Activated CD8-positive, alpha-beta T cell treated with anti-CD3 and anti-CD28 coated beads, Interleukin-2, amount 10 ng/mL, durations not matched to agents 7 days and 5 days (primary cell): ENCODE results near the gene ZBED5. TPM values are rescaled to one million over a fixed set of nuclear protein-coding genes. Genes with fewer than 3 reads are reported as not detected.
A peak's percentile ranks its signal among the peaks of the same experiment; 100 is the strongest.

ENCODE experiments used
- ATAC-seq: fragments of 150-1000 bp; cut with Tn5 transposase; one replicate; pipeline ENCODE4 v1.10.0; 2021; ENCODE audit warnings: moderate library complexity
- CTCF ChIA-PET: fragments of 350-600 bp; sonication (Branson Sonifier 250); formaldehyde crosslinking; loops from one replicate; lab custom pipeline; 2021; ENCODE audit warnings: antibody characterized with exemption; lab: Charles Lee
- POLR2A ChIA-PET: fragments of 350-600 bp; sonication (Branson Sonifier 250); formaldehyde crosslinking; loops from one replicate; lab custom pipeline; 2021; ENCODE audit warnings: antibody characterized with exemption; lab: Charles Lee
- DNase-seq: peaks from one replicate; pipeline ENCODE4 v3.0.0-alpha.2; 2020
- H3K27ac Mint-ChIP-seq: one replicate; pipeline ENCODE4 v1.8.0; 2021; ENCODE audit warnings: mild to moderate bottlenecking, mixed read lengths
- H3K27me3 Mint-ChIP-seq: one replicate; pipeline ENCODE4 v1.8.0; 2021; ENCODE audit warnings: low read depth, mixed read lengths
- H3K36me3 Mint-ChIP-seq: one replicate; pipeline ENCODE4 v1.8.0; 2021; ENCODE audit warnings: low read depth, mixed read lengths
- H3K4me1 Mint-ChIP-seq: one replicate; pipeline ENCODE4 v1.8.0; 2021; ENCODE audit warnings: low read depth, mixed read lengths
- H3K4me3 Mint-ChIP-seq: one replicate; pipeline ENCODE4 v1.8.0; 2021; ENCODE audit warnings: mild to moderate bottlenecking, mixed read lengths
- H3K9me3 Mint-ChIP-seq: one replicate; pipeline ENCODE4 v1.8.0; 2022; ENCODE audit warnings: mixed read lengths; ENCODE audit not compliant: insufficient read depth
- total RNA-seq, 2 experiments: library from RNA; stranded (reverse); gene quantifications; one replicate each; pipeline ENCODE4 v1.2.3, GENCODE V29; 2021

The ZBED5 gene
- 10 to 100 TPM; 33.7 to 35.6 TPM for total RNA-seq

GRCh38 chr11:10857709-10858438, at the start of gene ZBED5:
ZBED5 (minus strand) TSS chr11:10858053; CDS start chr11:10854945, 3,108 bp downstream.
- CTCF ChIA-PET = interaction anchor here (1.0 to 3.3 kb wide), 8 partner anchors 21 to 452 kb away, joined by 3 to 21 read pairs (median 4); partner anchors contain the start of gene EIF4G2
- Mint-ChIP-seq H3K27me3 (no peaks in the 10 kb centered on the region), H3K27ac (peak within 1 kb of the TSS; percentile 99), H3K4me3 (peak within 1 kb of the TSS; percentile 99), H3K4me1 (peaks cover 38% of the 10 kb centered on the region), H3K36me3 (peaks cover 30% of the 10 kb centered on the region), H3K9me3 (no peaks in the 10 kb centered on the region)
- POLR2A ChIA-PET = interaction anchor here (0.9 to 4.3 kb wide), 13 partner anchors 9 to 65 kb away, joined by 3 to 226 read pairs (median 6); partner anchors contain the start of gene EIF4G2
- ATAC-seq (peak; percentile 92), DNase-seq (peak; percentile 96)

GRCh38 chr11:10906521-10906920, 48.7 kb upstream of the ZBED5 start:
- ChIA-PET CTCF (interaction anchor here (0.6 to 3.7 kb wide), 9 partner anchors 9 to 121 kb away, joined by 3 to 21 read pairs (median 3); no protein-coding TSS in a partner anchor), POLR2A (interaction anchor here (2.4 kb wide), 1 partner anchor 98 kb away, joined by 8 read pairs; the partner anchor contains the start of gene EIF4G2)
- H3K27ac Mint-ChIP-seq = no peak overlapping the region
- no peaks in the 10 kb centered on the region for H3K36me3 Mint-ChIP-seq
- H3K4me1 Mint-ChIP-seq = no peaks in the 10 kb centered on the region
- H3K9me3 Mint-ChIP-seq = no peaks in the 10 kb centered on the region
- H3K4me3 Mint-ChIP-seq = no peak overlapping the region
- DNase-seq = no peak
- peaks cover 21% of the 10 kb centered on the region for H3K27me3 Mint-ChIP-seq
- ATAC-seq = no peak

- ChIA-PET CTCF (no interaction called here), POLR2A (interaction anchor here (0.6 kb wide), 1 partner anchor 18 kb away, joined by 3 read pairs; no protein-coding TSS in a partner anchor)
- no peak for DNase-seq
- Mint-ChIP-seq H3K27ac (no peak overlapping the region), H3K27me3 (peaks cover 11% of the 10 kb centered on the region), H3K36me3 (no peaks in the 10 kb centered on the region), H3K4me1 (peaks cover 6% of the 10 kb centered on the region), H3K9me3 (no peaks in the 10 kb centered on the region), H3K4me3 (no peak overlapping the region)
- ATAC-seq = no peak
Measured at GRCh38 chr11:10902301-10903063, 44.6 kb upstream of the ZBED5 start.

- no peaks in the 10 kb centered on the region for H3K36me3 Mint-ChIP-seq
- no peak overlapping the region for H3K4me3 Mint-ChIP-seq
- peaks cover 6% of the 10 kb centered on the region for H3K4me1 Mint-ChIP-seq
- peaks cover 5% of the 10 kb centered on the region for H3K27me3 Mint-ChIP-seq
- no peaks in the 10 kb centered on the region for H3K9me3 Mint-ChIP-seq
- ChIA-PET CTCF (interaction anchor here (1.0 to 2.2 kb wide), 6 partner anchors 11 to 108 kb away, joined by 3 to 9 read pairs (median 5); no protein-coding TSS in a partner anchor), POLR2A (interaction anchor here (0.8 to 3.5 kb wide), 4 partner anchors 10 to 93 kb away, joined by 3 to 20 read pairs (median 4); partner anchors contain the start of gene EIF4G2)
- DNase-seq (no peak), ATAC-seq (no peak)
- H3K27ac Mint-ChIP-seq = no peak overlapping the region
Measured at GRCh38 chr11:10900681-10901415, 43.0 kb upstream of the ZBED5 start.

GRCh38 chr11:10899121-10899830, 41.4 kb upstream of the ZBED5 start:
- ChIA-PET CTCF (interaction anchor here (1.2 to 1.4 kb wide), 2 partner anchors 20 to 41 kb away, joined by 3 to 5 read pairs; no protein-coding TSS in a partner anchor), POLR2A (interaction anchor here (3.5 kb wide), 1 partner anchor 90 kb away, joined by 20 read pairs; the partner anchor contains the start of gene EIF4G2)
- no peaks in the 10 kb centered on the region for H3K9me3 Mint-ChIP-seq
- H3K4me1 Mint-ChIP-seq = peaks cover 6% of the 10 kb centered on the region
- H3K27ac Mint-ChIP-seq = no peak overlapping the region
- DNase-seq (no peak), ATAC-seq (no peak)
- no peak overlapping the region for H3K4me3 Mint-ChIP-seq
- no peaks in the 10 kb centered on the region for H3K27me3 Mint-ChIP-seq
- no peaks in the 10 kb centered on the region for H3K36me3 Mint-ChIP-seq

GRCh38 chr11:10898763-10899025, 40.8 kb upstream of the ZBED5 start:
- no peaks in the 10 kb centered on the region for H3K9me3 Mint-ChIP-seq
- H3K4me3 Mint-ChIP-seq = no peak overlapping the region
- peaks cover 6% of the 10 kb centered on the region for H3K4me1 Mint-ChIP-seq
- ChIA-PET POLR2A (interaction anchor here (3.5 kb wide), 1 partner anchor 90 kb away, joined by 20 read pairs; the partner anchor contains the start of gene EIF4G2), CTCF (interaction anchor here (1.2 kb wide), 1 partner anchor 20 kb away, joined by 3 read pairs; no protein-coding TSS in a partner anchor)
- H3K27ac Mint-ChIP-seq = no peak overlapping the region
- no peak for DNase-seq
- no peak for ATAC-seq
- no peaks in the 10 kb centered on the region for H3K27me3 Mint-ChIP-seq
- H3K36me3 Mint-ChIP-seq = no peaks in the 10 kb centered on the region

GRCh38 chr11:10898003-10898762, 40.3 kb upstream of the ZBED5 start:
- no peak overlapping the region for H3K4me3 Mint-ChIP-seq
- ChIA-PET POLR2A (interaction anchor here (3.5 kb wide), 1 partner anchor 89 kb away, joined by 20 read pairs; the partner anchor contains the start of gene EIF4G2), CTCF (interaction anchor here (1.2 kb wide), 1 partner anchor 19 kb away, joined by 3 read pairs; no protein-coding TSS in a partner anchor)
- H3K4me1 Mint-ChIP-seq = peaks cover 6% of the 10 kb centered on the region
- no peaks in the 10 kb centered on the region for H3K27me3 Mint-ChIP-seq
- no peaks in the 10 kb centered on the region for H3K36me3 Mint-ChIP-seq
- no peak for ATAC-seq
- H3K9me3 Mint-ChIP-seq = no peaks in the 10 kb centered on the region
- DNase-seq = no peak
- no peak overlapping the region for H3K27ac Mint-ChIP-seq

GRCh38 chr11:10897150-10897549, 39.3 kb upstream of the ZBED5 start:
- Mint-ChIP-seq H3K27ac (no peak overlapping the region), H3K4me3 (no peak overlapping the region), H3K9me3 (no peaks in the 10 kb centered on the region), H3K36me3 (no peaks in the 10 kb centered on the region), H3K4me1 (peaks cover 6% of the 10 kb centered on the region), H3K27me3 (no peaks in the 10 kb centered on the region)
- CTCF ChIA-PET = no interaction called here
- POLR2A ChIA-PET = interaction anchor here (0.6 kb wide), 1 partner anchor 11 kb away, joined by 3 read pairs; no protein-coding TSS in a partner anchor
- ATAC-seq = no peak
- DNase-seq = no peak

- no peaks in the 10 kb centered on the region for H3K9me3 Mint-ChIP-seq
- H3K27me3 Mint-ChIP-seq = no peaks in the 10 kb centered on the region
- H3K4me3 Mint-ChIP-seq = no peak overlapping the region
- DNase-seq = no peak
- H3K27ac Mint-ChIP-seq = no peak overlapping the region
- ATAC-seq = no peak
- H3K4me1 Mint-ChIP-seq = peaks cover 6% of the 10 kb centered on the region
- ChIA-PET CTCF (no interaction called here), POLR2A (interaction anchor here (0.6 kb wide), 1 partner anchor 10 kb away, joined by 3 read pairs; no protein-coding TSS in a partner anchor)
- H3K36me3 Mint-ChIP-seq = no peaks in the 10 kb centered on the region
Measured at GRCh38 chr11:10896493-10896892, 38.6 kb upstream of the ZBED5 start.

GRCh38 chr11:10895285-10895684, 37.4 kb upstream of the ZBED5 start:
- H3K27ac Mint-ChIP-seq = no peak overlapping the region
- DNase-seq (no peak), ATAC-seq (no peak)
- H3K36me3 Mint-ChIP-seq = no peaks in the 10 kb centered on the region
- POLR2A ChIA-PET = no interaction called here
- peaks cover 2% of the 10 kb centered on the region for H3K27me3 Mint-ChIP-seq
- no peaks in the 10 kb centered on the region for H3K9me3 Mint-ChIP-seq
- CTCF ChIA-PET = interaction anchor here (1.3 to 3.0 kb wide), 2 partner anchors 17 to 37 kb away, joined by 4 to 14 read pairs; partner anchors contain the start of gene ZBED5
- peaks cover 6% of the 10 kb centered on the region for H3K4me1 Mint-ChIP-seq
- H3K4me3 Mint-ChIP-seq = no peak overlapping the region
